CD14-positive monocyte (primary cell): Measurements from ENCODE around the gene ARHGEF37. TPM values are rescaled to one million over a fixed set of nuclear protein-coding genes. Genes with fewer than 3 reads are reported as not detected.

Experiments used
- DNase-seq, 3 donors: peaks; one replicate each; pipeline ENCODE4 v3.0.0-alpha.2; 2011 to 2022
- H2AFZ ChIP-seq: 2 replicates; pipeline ENCODE4 v1.6.0; 2012; ENCODE audit warnings: mild to moderate bottlenecking, low read depth, low read length, inconsistent platforms; ENCODE audit not compliant: insufficient read depth, poor library complexity, severe bottlenecking
- H3K27ac ChIP-seq, 2 donors: 1 replicate in 1 of 2; 2 replicates in 1 of 2; pipeline ENCODE4 v1.5.1; 2012 to 2013; ENCODE audit warnings: low read length in 2 of 2, control low read depth in 1 of 2, inconsistent platforms in 1 of 2, low read depth in 1 of 2, mild to moderate bottlenecking in 1 of 2
- H3K27me3 ChIP-seq, 2 donors: one replicate each; pipeline versions ENCODE4 v1.6.0 to v1.6.1; 2011 to 2013; ENCODE audit warnings: low read length in 2 of 2; ENCODE audit not compliant: control insufficient read depth in 2 of 2, insufficient read depth in 2 of 2
- H3K36me3 ChIP-seq, 2 donors: replicated peaks in 1 of 2; 1 replicate in 1 of 2; 2 replicates in 1 of 2; pipeline versions ENCODE4 v1.5.1 to v1.6.1; 2012 to 2013; ENCODE audit warnings: low read length in 2 of 2, control low read depth in 1 of 2, inconsistent platforms in 1 of 2, mild to moderate bottlenecking in 1 of 2; ENCODE audit not compliant: insufficient read depth in 2 of 2, control insufficient read depth in 1 of 2
- H3K4me1 ChIP-seq, 2 donors: 1 replicate in 1 of 2; 2 replicates in 1 of 2; pipeline versions ENCODE4 v1.5.1 to v1.6.1; 2012 to 2013; ENCODE audit warnings: low read length in 2 of 2, control low read depth in 1 of 2, inconsistent platforms in 1 of 2, mild to moderate bottlenecking in 1 of 2, moderate library complexity in 1 of 2; ENCODE audit not compliant: insufficient read depth in 2 of 2, control insufficient read depth in 1 of 2
- H3K4me2 ChIP-seq: replicated peaks from 2 replicates; pipeline ENCODE3; 2012; ENCODE audit warnings: low read length, moderate library complexity, mild to moderate bottlenecking; ENCODE audit not compliant: poor library complexity, severe bottlenecking; ENCODE audit errors: extremely low read depth
- H3K4me3 ChIP-seq, 3 experiments: fragments of 200-600 bp in 1 of 3; sonication (generic) in 1 of 3; replicated peaks in 1 of 3; 1 replicate in 2 of 3; 2 replicates in 1 of 3; pipeline ENCODE4 v1.5.1; 2011 to 2013; ENCODE audit warnings: low read length in 3 of 3, mild to moderate bottlenecking in 3 of 3, control low read depth in 2 of 3, low read depth in 2 of 3, inconsistent platforms in 1 of 3, moderate library complexity in 1 of 3
- H3K79me2 ChIP-seq: 2 replicates; pipeline ENCODE4 v1.6.0; 2012; ENCODE audit warnings: mild to moderate bottlenecking, control low read depth, inconsistent platforms, low read length, moderate library complexity; ENCODE audit not compliant: insufficient read depth
- H3K9ac ChIP-seq: 2 replicates; pipeline ENCODE4 v1.6.0; 2017; ENCODE audit warnings: low read length, mild to moderate bottlenecking; ENCODE audit not compliant: insufficient read depth, poor library complexity, severe bottlenecking
- H3K9me3 ChIP-seq, 2 donors: replicated peaks in 1 of 2; 1 replicate in 1 of 2; 2 replicates in 1 of 2; pipeline versions ENCODE4 v1.5.1 to v1.6.1; 2012 to 2013; ENCODE audit warnings: low read length in 2 of 2, control low read depth in 1 of 2; ENCODE audit not compliant: control insufficient read depth in 1 of 2, insufficient read depth in 1 of 2
- H4K20me1 ChIP-seq: 2 replicates; pipeline ENCODE4 v1.6.0; 2012; ENCODE audit warnings: mild to moderate bottlenecking, low read length, control low read depth, moderate library complexity; ENCODE audit not compliant: insufficient read depth
- H3K27ac Mint-ChIP-seq, 7 donors: one replicate each; pipeline ENCODE4 v1.8.0; 2020; ENCODE audit warnings: mild to moderate bottlenecking in 7 of 7, mixed read lengths in 7 of 7, moderate library complexity in 6 of 7, inconsistent platforms in 2 of 7
- H3K27me3 Mint-ChIP-seq, 3 donors: one replicate each; pipeline ENCODE4 v1.8.0; 2021 to 2022; ENCODE audit warnings: low read depth in 3 of 3, mild to moderate bottlenecking in 3 of 3, mixed read lengths in 3 of 3, moderate library complexity in 3 of 3, inconsistent platforms in 1 of 3
- H3K36me3 Mint-ChIP-seq, 2 donors: one replicate each; pipeline ENCODE4 v1.8.0; 2020; ENCODE audit warnings: mixed read lengths in 2 of 2, inconsistent platforms in 1 of 2, mild to moderate bottlenecking in 1 of 2
- H3K4me1 Mint-ChIP-seq: one replicate; pipeline ENCODE4 v1.8.0; 2020; ENCODE audit warnings: mild to moderate bottlenecking, mixed read lengths
- H3K4me3 Mint-ChIP-seq, 2 donors: one replicate each; pipeline ENCODE4 v1.8.0; 2020; ENCODE audit warnings: mild to moderate bottlenecking in 2 of 2, mixed read lengths in 2 of 2, moderate library complexity in 1 of 2
- H3K9me3 Mint-ChIP-seq, 7 donors: one replicate each; pipeline ENCODE4 v1.8.0; 2020 to 2022; ENCODE audit warnings: mixed read lengths in 7 of 7, mild to moderate bottlenecking in 6 of 7, moderate library complexity in 6 of 7, inconsistent platforms in 2 of 7
- WGBS: methylation state at CpG from one replicate; pipeline ENCODE4 v1.1.5; 2013; ENCODE audit warnings: missing lambda C conversion rate; ENCODE audit not compliant: insufficient coverage; 5-methylcytosine and 5-hydroxymethylcytosine counted together
- intact Hi-C, 2 donors: fragments of 100-400 bp; cut with micrococcal nuclease; formaldehyde crosslinking; loops; one replicate each; pipeline versions ENCODE4 v1.15.0 to v1.15.1; 2023
- polyA plus RNA-seq, 3 donors: library from polyadenylated mRNA; depleted of rRNA in 1 of 3; unstranded in 2 of 3; stranded (reverse) in 1 of 3; fragments of 300-500 nt in 2 of 3; fragments of >200 nt in 1 of 3; fragmentation: Illumina TruSeq in 2 of 3; gene quantifications; 1 replicate in 2 of 3; 2 replicates in 1 of 3; pipeline ENCODE4 v1.2.3, GENCODE V29; 2012 to 2021
- TF ChIP-seq, protein P1 (sequence below): fragments of 200-600 bp; IDR thresholded peaks from one replicate; pipeline ENCODE4 v1.8.0; 2022; ENCODE audit warnings: antibody characterized with exemption, mild to moderate bottlenecking

ARHGEF37 gene
- polyA plus RNA-seq, 3 donors, result not detected

GRCh38 chr5:149635394-149635793 lies 54.1 kb downstream of the ARHGEF37 start:
- Histone ChIP-seq H4K20me1 (no peaks in the 10 kb centered on the region), H3K79me2 (no peaks in the 10 kb centered on the region), H3K4me1 (peaks cover 0 to 4% of the 10 kb centered on the region in 2 donors), H3K36me3 (no peaks in the 10 kb centered on the region), H3K27ac (no peak overlapping the region), H3K4me3 (no peak overlapping the region), H3K9ac (no peak overlapping the region), H3K4me2 (no peak overlapping the region), H3K27me3 (no peaks in the 10 kb centered on the region), H3K9me3 (no peaks in the 10 kb centered on the region), H2AFZ (no peak overlapping the region)
- intact Hi-C loops, result loop anchor here in 1 of 2 donors (10.0 kb wide), 1 partner anchor 359 kb away; no protein-coding TSS in a partner anchor
- WGBS, result 100% methylated on average over 2 of the region's 2 CpGs
- Mint-ChIP-seq H3K4me3 (peak overlapping the region in 1 of 2 donors; percentile 13), H3K27ac (peak overlapping the region in 2 of 7 donors; percentile 4 to 64), H3K9me3 (peaks cover 0 to 2% (median 0%) of the 10 kb centered on the region in 7 donors), H3K4me1 (peaks cover 10% of the 10 kb centered on the region), H3K27me3 (peaks cover 0 to 2% (median 0%) of the 10 kb centered on the region in 3 donors), H3K36me3 (no peaks in the 10 kb centered on the region)
- DNase-seq, result no peak
- TF ChIP-seq, protein P1, sequence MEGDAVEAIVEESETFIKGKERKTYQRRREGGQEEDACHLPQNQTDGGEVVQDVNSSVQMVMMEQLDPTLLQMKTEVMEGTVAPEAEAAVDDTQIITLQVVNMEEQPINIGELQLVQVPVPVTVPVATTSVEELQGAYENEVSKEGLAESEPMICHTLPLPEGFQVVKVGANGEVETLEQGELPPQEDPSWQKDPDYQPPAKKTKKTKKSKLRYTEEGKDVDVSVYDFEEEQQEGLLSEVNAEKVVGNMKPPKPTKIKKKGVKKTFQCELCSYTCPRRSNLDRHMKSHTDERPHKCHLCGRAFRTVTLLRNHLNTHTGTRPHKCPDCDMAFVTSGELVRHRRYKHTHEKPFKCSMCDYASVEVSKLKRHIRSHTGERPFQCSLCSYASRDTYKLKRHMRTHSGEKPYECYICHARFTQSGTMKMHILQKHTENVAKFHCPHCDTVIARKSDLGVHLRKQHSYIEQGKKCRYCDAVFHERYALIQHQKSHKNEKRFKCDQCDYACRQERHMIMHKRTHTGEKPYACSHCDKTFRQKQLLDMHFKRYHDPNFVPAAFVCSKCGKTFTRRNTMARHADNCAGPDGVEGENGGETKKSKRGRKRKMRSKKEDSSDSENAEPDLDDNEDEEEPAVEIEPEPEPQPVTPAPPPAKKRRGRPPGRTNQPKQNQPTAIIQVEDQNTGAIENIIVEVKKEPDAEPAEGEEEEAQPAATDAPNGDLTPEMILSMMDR, result no peak

DNA sequence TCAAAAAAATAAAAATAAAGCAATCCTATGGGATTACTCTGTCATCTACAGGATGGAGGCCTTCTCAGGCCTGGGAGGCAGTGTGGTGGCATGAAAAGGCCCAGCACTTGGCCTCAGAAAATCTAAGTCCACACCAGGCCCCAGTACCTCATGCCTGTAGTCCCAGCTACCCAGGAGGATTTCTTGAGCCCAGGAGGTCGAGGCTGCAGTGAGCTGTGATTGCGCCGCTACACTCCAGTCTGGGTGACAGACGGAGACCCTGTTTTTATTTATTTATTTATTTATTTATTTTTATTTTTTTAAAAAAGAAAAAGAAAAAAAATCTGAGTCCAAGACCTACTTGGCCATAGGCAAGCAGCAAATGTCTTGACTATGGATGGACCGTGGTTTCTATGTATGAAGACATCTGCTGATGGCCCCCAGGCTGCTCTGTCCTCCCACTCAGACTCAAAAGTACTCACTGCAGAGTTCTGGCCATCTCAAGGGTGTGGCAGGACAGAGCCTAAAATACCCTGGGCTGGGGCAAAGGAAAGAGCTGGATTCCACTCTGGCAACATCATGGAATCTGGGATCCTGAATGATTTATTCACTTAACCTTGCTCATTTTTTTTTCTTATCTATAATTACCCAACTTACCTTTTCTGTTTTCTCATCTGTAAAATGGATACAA lies 55.0 kb downstream of the ARHGEF37 start:
- no peak overlapping the region for H3K27ac Mint-ChIP-seq
- peaks cover 0 to 2% (median 0%) of the 10 kb centered on the region in 3 donors for H3K27me3 Mint-ChIP-seq
- no peak overlapping the region for H2AFZ ChIP-seq
- no peak for DNase-seq
- no peak overlapping the region for H3K9ac ChIP-seq
- TF ChIP-seq, protein P1, result no peak
- H3K36me3 Mint-ChIP-seq, result no peaks in the 10 kb centered on the region
- H3K4me1 Mint-ChIP-seq, result peaks cover 11% of the 10 kb centered on the region
- no peaks in the 10 kb centered on the region for H4K20me1 ChIP-seq
- H3K9me3 ChIP-seq, result no peaks in the 10 kb centered on the region
- no peak overlapping the region for H3K4me3 Mint-ChIP-seq
- WGBS, result no CpG with 5 or more reads among the region's 5 CpGs
- no peaks in the 10 kb centered on the region for H3K36me3 ChIP-seq
- peaks cover 0 to 4% of the 10 kb centered on the region in 2 donors for H3K4me1 ChIP-seq
- intact Hi-C loops, result loop anchor here (1.0 to 10.0 kb wide), 3 partner anchors 192 to 358 kb away; no protein-coding TSS in a partner anchor
- H3K27ac ChIP-seq, result no peak overlapping the region
- H3K4me2 ChIP-seq, result no peak overlapping the region
- H3K4me3 ChIP-seq, result no peak overlapping the region
- no peaks in the 10 kb centered on the region for H3K79me2 ChIP-seq
- peaks cover 0 to 3% (median 0%) of the 10 kb centered on the region in 7 donors for H3K9me3 Mint-ChIP-seq
- no peaks in the 10 kb centered on the region for H3K27me3 ChIP-seq
